22Rv1 (cell line): ENCODE results near the gene ZNF385B.

Experiments used
- ZFX ChIP-seq: fragments of 450-650 bp; IDR thresholded peaks from 2 replicates; pipeline ENCODE4 v1.6.1; 2017; ENCODE audit warnings: antibody characterized with exemption, borderline replicate concordance
- TF ChIP-seq, protein P1 (sequence below): fragments of 450-650 bp; IDR thresholded peaks from 2 replicates; pipeline ENCODE4 v1.5.1; 2017; ENCODE audit warnings: mild to moderate bottlenecking

DNA sequence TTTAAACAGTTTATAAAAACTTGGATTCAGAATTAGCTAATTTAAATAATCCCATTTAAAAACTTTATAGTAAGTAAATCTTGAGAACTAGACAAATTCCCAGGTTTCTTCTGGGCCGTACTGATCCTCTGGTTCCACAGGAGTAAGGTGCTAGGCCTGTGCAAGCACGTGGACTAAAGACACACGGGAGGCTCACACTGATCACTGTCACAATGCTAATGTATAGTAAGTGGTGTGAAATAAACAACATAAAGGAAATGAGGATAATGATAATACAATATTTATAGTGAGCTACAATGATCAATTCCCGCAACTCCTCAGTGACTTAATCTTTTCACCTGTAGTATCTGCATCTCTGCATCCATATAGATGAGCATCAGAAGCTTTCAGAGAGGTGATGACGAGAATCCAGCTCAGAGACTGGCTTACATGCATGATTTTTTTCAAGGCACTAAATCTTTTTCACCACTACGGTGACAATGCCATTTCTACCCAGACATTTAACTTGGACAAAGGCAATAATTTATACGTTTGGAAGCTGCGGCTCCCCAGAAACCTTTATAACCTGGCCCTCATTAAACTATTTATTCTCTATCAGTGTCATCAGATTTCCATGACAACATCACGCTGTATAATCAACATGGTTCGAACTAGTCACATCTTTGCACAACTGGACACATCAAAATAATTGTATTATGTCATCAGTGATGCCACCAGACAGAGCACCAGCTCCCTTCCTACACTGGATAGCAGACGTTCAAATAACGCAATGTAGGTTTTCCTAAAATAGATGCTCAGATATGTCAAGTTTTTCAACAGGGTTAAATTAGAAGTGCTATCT is 196.2 kb downstream of the ZNF385B start:
- TF ChIP-seq, protein P1, sequence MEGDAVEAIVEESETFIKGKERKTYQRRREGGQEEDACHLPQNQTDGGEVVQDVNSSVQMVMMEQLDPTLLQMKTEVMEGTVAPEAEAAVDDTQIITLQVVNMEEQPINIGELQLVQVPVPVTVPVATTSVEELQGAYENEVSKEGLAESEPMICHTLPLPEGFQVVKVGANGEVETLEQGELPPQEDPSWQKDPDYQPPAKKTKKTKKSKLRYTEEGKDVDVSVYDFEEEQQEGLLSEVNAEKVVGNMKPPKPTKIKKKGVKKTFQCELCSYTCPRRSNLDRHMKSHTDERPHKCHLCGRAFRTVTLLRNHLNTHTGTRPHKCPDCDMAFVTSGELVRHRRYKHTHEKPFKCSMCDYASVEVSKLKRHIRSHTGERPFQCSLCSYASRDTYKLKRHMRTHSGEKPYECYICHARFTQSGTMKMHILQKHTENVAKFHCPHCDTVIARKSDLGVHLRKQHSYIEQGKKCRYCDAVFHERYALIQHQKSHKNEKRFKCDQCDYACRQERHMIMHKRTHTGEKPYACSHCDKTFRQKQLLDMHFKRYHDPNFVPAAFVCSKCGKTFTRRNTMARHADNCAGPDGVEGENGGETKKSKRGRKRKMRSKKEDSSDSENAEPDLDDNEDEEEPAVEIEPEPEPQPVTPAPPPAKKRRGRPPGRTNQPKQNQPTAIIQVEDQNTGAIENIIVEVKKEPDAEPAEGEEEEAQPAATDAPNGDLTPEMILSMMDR, result no peak
- TF ChIP-seq ZFX, result no peak
